ENCODE measurements around the gene TRAPPC11.

Gene TRAPPC11

GRCh38 chr4:183637461-183637860, 21.6 kb upstream of the TRAPPC11 start:
- no peak for DNase-seq (ENCODE audit: low read depth in 2 of 2)

- no peak for DNase-seq (ENCODE audit: low read depth in 2 of 2)
Measured at GRCh38 chr4:183638436-183638835, 20.7 kb upstream of the TRAPPC11 start.

- DNase-seq (ENCODE audit: low read depth in 2 of 2), result no peak
Measured at GRCh38 chr4:183639291-183639690, 19.8 kb upstream of the TRAPPC11 start.

GRCh38 chr4:183645326-183645725, 13.8 kb upstream of the TRAPPC11 start:
- DNase-seq (ENCODE audit: low read depth in 2 of 2), result no peak

- DNase-seq (ENCODE audit: low read depth in 2 of 2), result no peak
Measured at GRCh38 chr4:183657564-183657963, 1.5 kb upstream of the TRAPPC11 start.

- no peak for DNase-seq (ENCODE audit: low read depth in 2 of 2)
Measured at GRCh38 chr4:183658362-183659028, 598 bp upstream of the TRAPPC11 start.

- no peak for DNase-seq (ENCODE audit: low read depth in 2 of 2)
Measured at GRCh38 chr4:183659872-183660242, 764 bp downstream of the TRAPPC11 start.

GRCh38 chr4:183666088-183666487, 7.0 kb downstream of the TRAPPC11 start:
- no peak for DNase-seq (ENCODE audit: low read depth in 2 of 2)

GRCh38 chr4:183670251-183670650, 11.2 kb downstream of the TRAPPC11 start:
- no peak for DNase-seq (ENCODE audit: low read depth in 2 of 2)

- DNase-seq (ENCODE audit: low read depth in 2 of 2), result no peak
Measured at GRCh38 chr4:183670960-183671555, 12.0 kb downstream of the TRAPPC11 start.

GRCh38 chr4:183674153-183674552, 15.1 kb downstream of the TRAPPC11 start:
- no peak for DNase-seq (ENCODE audit: low read depth in 2 of 2)

GRCh38 chr4:183675625-183676024, 16.5 kb downstream of the TRAPPC11 start:
- no peak for DNase-seq (ENCODE audit: low read depth in 2 of 2)

- no peak for DNase-seq (ENCODE audit: low read depth in 2 of 2)
Measured at GRCh38 chr4:183681119-183681518, 22.0 kb downstream of the TRAPPC11 start.

- DNase-seq (ENCODE audit: low read depth in 2 of 2), result no peak
Measured at GRCh38 chr4:183686461-183686860, 27.4 kb downstream of the TRAPPC11 start.

GRCh38 chr4:183688216-183688615, 29.1 kb downstream of the TRAPPC11 start:
- no peak for DNase-seq (ENCODE audit: low read depth in 2 of 2)

- DNase-seq (ENCODE audit: low read depth in 2 of 2), result no peak
Measured at GRCh38 chr4:183691006-183691405, 31.9 kb downstream of the TRAPPC11 start.

GRCh38 chr4:183691897-183692296, 32.8 kb downstream of the TRAPPC11 start:
- DNase-seq (ENCODE audit: low read depth in 2 of 2), result no peak

GRCh38 chr4:183698909-183699308, 39.8 kb downstream of the TRAPPC11 start:
- no peak for DNase-seq (ENCODE audit: low read depth in 2 of 2)

GRCh38 chr4:183700407-183700806, 41.3 kb downstream of the TRAPPC11 start:
- no peak for DNase-seq (ENCODE audit: low read depth in 2 of 2)

- no peak for DNase-seq (ENCODE audit: low read depth in 2 of 2)
Measured at GRCh38 chr4:183702492-183702891, 43.4 kb downstream of the TRAPPC11 start.

- DNase-seq (ENCODE audit: low read depth in 2 of 2), result no peak
Measured at GRCh38 chr4:183714626-183715025, 55.5 kb downstream of the TRAPPC11 start.

- DNase-seq (ENCODE audit: low read depth in 2 of 2), result no peak
Measured at GRCh38 chr4:183716302-183716701, 57.2 kb downstream of the TRAPPC11 start.

GRCh38 chr4:183718876-183719275, 59.8 kb downstream of the TRAPPC11 start:
- DNase-seq (ENCODE audit: low read depth in 2 of 2), result no peak

Measured in stimulated activated CD8-positive, alpha-beta memory T cell treated with anti-CD3 and anti-CD28 coated beads, Interleukin-15, amount 100 ng/mL, for 4 hours (primary cell).